GM19043 (cell line): ENCODE measurements around the gene PRAMEF33.
"Not testable (repeated sequence)": the region's sequence is repeated elsewhere in the genome, so short reads cannot be mapped to it uniquely, and the experiment has no call there.

Source experiments
- ATAC-seq: cut with Tn5 transposase; IDR thresholded peaks from one replicate; pipeline ENCODE4 v1.9.1; 2021; ENCODE audit warnings: low read depth; ENCODE audit not compliant: unreplicated experiment

Gene PRAMEF33, protein sequence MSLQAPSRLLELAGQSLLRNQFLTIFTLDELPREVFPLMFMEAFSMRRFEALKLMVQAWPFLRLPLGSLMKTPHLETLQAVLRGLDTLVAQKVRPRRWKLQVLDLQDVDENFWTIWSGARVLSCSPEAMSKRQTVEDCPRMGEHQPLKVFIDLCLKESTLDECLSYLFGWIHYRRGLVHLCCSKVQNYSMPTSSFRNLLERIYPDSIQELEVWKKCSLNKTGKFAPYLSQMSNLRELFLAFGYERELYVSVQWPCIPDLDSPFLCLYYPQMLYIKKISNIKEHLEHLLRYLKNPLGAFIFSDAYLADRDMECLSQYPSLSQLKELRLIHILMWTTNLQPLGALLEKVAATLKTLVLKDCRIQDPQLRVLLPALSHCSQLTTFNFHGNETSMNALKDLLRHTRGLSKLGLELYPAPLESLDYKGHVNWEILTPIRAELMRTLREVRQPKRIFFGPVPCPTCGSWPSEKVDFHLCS

DNA sequence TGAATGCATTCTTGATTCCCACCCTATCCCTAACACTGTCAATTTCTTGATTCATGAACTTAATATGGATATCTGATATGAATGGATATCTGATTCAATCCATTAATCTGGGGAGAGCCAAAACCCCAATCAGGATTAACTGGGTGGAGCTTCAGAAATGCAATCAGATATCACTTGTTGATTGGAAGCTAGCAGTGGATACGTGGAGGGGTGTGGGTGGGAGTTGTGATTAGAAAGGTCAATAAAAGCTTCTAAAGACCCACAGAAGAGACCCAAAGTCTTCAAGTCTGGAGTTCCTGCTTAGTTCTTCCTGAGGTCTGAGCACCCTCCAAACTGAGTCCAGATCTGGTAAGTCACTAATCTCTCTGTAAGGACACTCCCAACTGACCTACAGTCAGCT is at the start of gene PRAMEF33:
PRAMEF33 (plus strand) TSS at position 301 of the 400 bp plus-strand sequence. CDS start 2,416 bp downstream, outside the sequence.
- not testable (repeated sequence) for ATAC-seq

DNA sequence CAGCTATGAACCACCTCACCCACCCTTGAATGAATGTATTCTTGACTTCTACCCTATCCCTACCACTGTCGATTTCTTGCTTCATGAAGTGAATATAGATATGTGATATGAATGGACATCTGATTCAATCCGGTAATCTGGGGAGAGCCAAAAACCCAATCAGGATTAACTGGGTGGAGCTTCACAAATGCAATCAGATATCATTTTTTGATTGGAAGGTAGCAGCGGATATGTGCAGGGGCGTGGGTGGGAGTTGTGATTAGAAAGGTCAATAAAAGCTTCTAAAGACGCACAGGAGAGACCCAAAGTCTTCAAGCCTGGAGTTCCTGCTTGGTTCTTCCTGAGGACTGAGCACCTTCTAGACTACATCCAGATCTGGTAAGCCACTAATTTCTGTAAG is 49.4 kb upstream of the PRAMEF33 start, which contains the start of gene PRAMEF5:
PRAMEF5 (plus strand) TSS at position 301 of the 400 bp plus-strand sequence. CDS start 5,071 bp downstream, outside the sequence.
- not testable (repeated sequence) for ATAC-seq

DNA sequence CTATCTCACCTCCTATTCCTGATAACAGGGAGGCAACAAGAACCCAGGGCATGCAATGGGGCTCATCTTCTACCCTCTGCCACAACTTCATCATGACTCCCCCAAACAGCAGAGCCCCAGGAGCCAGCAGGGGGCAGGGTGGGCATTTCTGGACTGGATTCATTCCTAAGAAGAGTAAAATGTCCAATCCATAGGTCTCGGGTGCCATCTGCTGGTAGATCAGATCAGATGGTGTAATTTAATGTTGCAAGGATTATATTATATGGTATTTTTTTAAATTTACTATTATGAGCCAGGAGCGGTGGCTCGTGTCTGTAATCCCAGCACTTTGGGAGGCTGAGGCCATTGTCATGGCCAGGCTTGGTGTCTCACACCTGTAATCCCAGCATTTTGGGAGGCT is 38.2 kb upstream of the PRAMEF33 start:
- not testable (repeated sequence) for ATAC-seq

DNA sequence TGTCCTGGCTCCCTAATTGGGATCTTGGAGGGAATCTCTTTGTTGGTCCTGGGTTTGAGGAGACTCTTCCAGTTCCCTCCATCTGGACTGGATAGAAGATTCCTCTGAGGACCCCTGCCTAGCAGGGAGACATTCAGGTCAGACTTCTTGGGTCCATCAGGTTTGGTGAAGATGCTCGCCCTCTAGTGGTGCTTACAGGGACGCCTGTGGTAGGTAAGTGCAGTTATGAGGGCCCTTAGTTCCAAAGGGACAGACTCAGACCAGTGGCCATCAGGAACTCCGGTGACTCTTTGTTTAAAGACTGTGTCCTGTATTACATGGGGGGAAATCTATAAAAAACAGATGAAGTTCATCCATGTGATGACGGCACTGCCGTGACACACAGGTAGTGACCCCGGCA is 26.3 kb upstream of the PRAMEF33 start:
- ATAC-seq = not testable (repeated sequence)

DNA sequence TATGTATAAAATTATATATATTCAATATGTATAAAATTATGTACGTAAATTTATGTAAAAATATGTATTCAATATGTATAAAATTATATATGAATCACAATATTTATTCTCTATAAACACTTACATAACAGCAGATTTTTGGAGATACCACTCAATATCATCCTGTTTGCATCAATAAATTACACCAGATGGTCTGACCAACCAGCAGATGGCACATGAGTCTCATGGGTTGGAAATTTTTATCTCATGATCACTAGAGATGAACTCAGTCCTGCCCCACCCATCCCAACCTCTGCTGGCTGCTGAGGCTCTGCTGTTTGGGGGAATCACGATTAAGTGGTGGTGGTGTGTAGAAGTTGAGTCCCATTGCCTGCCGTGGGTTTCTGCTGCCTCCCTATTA is 23.7 kb upstream of the PRAMEF33 start:
- not testable (repeated sequence) for ATAC-seq

DNA sequence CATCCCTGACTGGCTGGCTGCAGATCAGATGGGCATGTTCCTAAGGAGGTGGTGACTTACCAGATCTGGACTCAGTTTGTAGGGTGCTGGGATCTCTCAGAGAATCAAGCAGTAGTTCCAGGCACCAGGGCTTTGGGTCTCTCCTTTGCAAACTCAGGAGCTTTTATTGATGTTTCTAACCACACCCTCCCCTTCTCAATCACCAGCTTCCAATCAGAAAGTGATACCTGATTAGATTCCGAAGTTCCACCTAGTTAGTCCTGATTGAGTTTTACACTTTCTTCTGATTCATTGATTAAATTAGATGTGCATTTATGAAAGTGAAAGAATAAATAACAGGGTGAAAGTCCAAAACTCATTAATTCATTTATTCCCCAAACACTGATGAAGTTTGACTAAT is 18.3 kb upstream of the PRAMEF33 start, which contains the start of gene PRAMEF8:
PRAMEF8 (minus strand) TSS at position 101 of the 400 bp plus-strand sequence. CDS start 1,046 bp downstream, outside the sequence.
- not testable (repeated sequence) for ATAC-seq

DNA sequence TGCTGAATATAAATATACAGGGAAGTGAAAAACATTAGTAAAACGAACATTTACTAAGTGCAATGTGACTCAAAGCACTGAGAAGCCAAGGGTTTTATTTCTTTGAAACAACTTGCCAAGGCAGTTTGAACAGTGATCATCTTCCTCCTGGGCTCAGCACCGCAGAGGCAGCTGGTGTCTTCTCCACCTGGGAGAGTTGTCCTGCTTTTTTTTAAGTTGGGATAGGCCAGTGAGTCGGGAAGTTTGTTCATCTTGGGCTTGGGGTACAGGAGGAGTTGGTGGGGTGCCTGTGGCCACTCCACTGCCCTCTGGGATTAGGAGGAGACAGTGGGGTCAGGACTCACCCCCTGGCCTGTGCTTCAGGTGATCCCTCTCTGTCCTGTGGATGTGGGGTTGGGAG is 14.3 kb upstream of the PRAMEF33 start:
- not testable (repeated sequence) for ATAC-seq

DNA sequence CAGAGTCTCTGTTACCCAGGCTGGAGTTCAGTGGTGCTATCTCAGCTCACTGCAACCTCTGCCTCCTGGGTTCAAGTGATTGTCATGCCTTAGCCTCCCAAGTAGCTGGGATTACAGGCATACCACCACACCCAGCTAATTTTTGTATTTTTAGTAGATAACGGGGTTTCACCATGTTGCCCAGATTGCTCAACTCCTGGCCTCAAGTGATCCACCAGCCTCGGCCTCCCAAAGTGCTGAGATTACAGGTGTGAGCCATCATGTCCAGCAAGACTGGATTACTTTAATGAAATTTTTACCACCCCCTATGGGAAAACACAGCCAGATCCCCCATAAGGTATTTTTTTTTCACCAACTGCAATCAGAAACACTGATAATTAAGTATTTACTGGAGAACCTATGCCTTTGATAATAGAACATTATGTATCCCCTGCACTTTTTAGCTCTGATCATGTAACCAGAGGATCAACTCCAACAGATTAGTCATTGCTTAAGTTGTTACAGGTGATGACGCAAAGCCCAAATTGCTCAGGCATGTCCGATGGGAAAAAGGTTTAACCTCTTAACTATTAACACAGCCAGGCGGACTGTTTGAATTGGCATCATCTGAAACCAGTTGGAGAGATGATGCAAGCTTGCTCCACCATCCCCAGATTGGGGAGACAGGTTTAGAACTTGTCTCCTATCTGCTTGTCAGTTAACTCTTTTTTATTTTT is 6.0 kb upstream of the PRAMEF33 start:
- ATAC-seq = not testable (repeated sequence)

DNA sequence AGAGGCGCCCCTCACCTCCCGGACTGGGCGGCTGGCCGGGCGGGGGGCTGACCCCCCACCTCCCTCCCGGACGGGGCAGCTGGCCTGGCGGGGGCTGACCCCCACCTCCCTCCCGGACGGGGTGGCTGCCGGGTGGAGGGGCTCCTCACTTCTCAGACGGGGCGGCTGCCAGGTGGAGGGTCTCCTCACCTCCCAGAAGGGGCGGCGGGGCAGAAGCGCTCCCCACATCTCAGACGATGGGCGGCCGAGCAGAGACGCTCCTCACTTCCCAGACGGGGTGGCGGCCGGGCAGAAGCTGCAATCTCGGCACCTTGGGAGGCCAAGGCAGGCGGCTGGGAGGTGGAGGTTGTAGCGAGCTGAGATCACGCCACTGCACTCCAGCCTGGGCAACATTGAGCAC is 4.6 kb upstream of the PRAMEF33 start:
- ATAC-seq = not testable (repeated sequence)

DNA sequence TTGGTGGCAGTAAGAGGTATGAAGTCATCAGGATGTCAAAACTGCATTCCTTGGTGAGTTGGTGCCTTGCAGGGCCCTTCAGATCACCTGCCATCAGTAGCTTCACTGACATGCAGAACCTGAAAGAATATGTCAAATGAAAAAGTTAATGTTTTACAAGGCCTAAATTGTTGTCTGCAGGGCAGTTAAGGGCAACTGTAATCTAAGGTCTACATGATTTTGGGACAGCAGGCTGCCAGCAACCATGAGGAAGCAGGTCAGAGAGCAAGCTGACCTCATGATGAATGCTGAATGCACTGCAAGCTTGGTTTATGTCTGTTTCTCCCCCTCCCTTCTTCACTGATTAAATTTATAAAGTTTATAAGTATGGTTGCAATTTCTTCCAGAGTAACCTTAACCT is 1.1 kb upstream of the PRAMEF33 start:
- not testable (repeated sequence) for ATAC-seq

DNA sequence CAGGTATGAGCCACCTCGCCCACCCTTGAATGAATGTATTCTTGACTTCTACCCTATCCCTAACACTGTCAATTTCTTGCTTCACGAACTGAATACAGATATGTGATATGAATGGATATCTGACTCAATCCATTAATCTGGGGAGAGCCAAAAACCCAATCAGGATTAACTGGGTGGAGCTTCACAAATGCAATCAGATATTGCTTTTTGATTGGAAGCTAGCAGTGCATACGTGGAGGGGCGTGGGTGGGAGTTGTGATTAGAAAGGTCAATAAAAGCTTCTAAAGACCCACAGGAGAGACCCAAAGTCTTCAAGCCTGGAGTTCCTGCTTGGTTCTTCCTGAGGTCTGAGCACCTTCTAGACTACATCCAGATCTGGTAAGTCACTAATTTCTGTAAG is 11.9 kb downstream of the PRAMEF33 start, which contains the start of gene PRAMEF15:
PRAMEF15 (plus strand) TSS at position 301 of the 400 bp plus-strand sequence. CDS start 2,827 bp downstream, outside the sequence.
- not testable (repeated sequence) for ATAC-seq

DNA sequence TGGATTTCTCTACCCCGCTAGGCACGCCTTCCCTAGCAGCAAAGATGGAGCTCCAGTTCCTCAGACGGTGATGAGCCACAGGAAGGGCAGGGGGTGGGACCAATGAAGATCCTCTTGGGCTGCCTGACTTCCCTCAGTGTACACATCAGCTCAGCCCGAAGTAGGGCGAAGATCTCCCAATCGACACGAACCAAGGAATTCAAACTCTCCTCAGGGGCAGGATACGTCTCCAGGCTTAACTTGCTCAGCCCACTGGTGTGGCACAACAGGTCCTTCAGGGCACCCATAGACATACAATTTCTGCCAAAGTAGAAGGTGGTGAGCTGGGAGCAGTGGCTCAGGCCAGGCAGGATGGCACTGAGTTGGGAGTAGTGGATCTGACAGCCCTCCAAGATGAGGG is 39.2 kb downstream of the PRAMEF33 start:
- ATAC-seq = not testable (repeated sequence)

DNA sequence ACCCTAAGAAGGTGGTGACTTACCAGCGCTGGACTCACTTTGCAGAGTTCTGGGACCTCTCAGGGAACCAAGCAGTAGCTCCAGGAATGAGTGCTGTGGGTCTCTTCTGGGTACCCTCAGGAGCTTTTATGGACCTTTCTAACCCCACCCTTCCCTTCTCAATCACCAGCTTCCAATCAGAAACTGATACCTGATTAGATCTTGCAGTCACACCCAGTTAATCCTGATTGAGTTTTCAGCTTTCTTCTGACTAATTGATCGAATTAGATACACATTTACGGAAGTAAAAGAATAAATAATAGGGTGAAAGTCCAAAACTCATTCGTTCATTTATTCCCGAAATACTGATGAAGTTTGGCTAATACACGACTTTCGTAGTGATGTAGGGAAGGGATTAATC is 43.7 kb downstream of the PRAMEF33 start, which contains the start of gene PRAMEF14:
PRAMEF14 (minus strand) TSS at position 101 of the 400 bp plus-strand sequence. CDS start 1,820 bp downstream, outside the sequence.
- ATAC-seq = not testable (repeated sequence)

DNA sequence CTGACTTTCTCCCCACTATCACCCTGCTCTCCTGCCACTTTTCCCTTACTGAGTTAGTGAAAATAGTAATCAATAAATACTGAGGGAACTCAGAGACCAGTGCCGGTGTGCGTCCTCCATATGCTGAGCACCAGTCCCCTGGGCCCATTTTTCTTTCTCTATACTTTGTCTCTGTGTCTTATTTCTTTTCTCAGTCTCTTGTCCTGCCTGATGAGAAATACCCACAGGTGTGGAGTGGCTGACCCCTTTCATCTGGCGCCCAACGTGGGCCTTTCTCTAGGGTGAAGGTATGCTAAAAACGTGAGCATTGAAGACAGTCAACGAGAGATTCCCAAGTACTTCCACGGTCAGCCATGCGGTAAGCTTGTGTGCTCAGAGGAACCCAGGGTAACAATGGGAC is 50.1 kb downstream of the PRAMEF33 start:
- ATAC-seq = not testable (repeated sequence)

DNA sequence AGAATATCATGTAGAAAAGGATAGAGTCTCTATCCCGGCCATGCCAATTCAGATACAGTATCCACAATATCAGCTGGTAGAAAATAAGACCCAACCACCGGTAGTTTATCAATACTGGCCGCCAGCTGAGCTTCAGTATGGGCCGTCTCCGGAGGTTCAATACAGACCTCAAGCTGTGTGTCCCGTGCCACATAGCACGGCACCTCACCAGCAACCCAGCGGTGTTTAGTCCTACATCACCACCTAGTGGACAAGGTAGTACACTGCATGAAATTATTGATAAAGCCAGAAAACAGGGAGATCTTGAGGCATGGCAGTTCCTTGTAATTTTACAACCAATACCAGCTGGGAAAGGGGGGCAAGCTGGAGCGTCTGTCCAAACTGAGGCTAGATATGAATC is 51.1 kb downstream of the PRAMEF33 start:
- not testable (repeated sequence) for ATAC-seq

DNA sequence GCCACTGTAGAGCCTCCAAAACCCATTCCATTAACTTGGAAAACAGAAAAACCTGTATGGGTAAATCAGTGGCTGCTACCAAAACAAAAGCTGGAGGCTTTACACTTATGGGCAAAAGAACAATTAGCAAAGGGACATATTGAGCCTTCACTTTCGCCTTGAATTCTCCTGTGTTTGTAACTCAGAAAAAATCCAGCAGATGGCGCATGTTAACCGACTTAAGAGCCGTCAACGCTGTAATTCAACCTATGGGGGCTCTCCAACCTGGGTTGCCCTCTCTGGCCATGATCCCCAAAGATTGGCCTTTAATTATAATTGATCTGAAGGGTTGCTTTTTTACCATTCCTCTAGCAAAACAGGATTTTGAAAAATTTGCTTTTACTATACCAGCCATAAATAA is 53.4 kb downstream of the PRAMEF33 start:
- not testable (repeated sequence) for ATAC-seq
